Neural cell (in vitro differentiated cells): ENCODE measurements around the gene TEX13C. TPM values are rescaled to one million over a fixed set of nuclear protein-coding genes. Genes with fewer than 3 reads are reported as not detected.

Experiments
- H2AFZ ChIP-seq: fragments of 200-600, 300-800 bp; sonication (generic), shearing (Covaris generic); 2 replicates; pipeline ENCODE4 v1.6.0; 2014; ENCODE audit warnings: low read depth, mild to moderate bottlenecking, antibody characterized with exemption, low read length, moderate library complexity
- H3F3A ChIP-seq: fragments of 200-600 bp; shearing (Covaris generic); 2 replicates; pipeline ENCODE4 v1.6.1; 2016; ENCODE audit warnings: mild to moderate bottlenecking, moderate library complexity, mixed read lengths, antibody characterized with exemption, low read length; ENCODE audit not compliant: insufficient read depth, poor library complexity, severe bottlenecking
- H3K27ac ChIP-seq: fragments of 200-600, 300-800 bp; sonication (generic), shearing (Covaris generic); 2 replicates; pipeline ENCODE4 v1.5.1; 2014; ENCODE audit warnings: mild to moderate bottlenecking, low read length, moderate library complexity
- H3K27me3 ChIP-seq: fragments of 300-800, 200-600 bp; sonication (generic), shearing (Covaris generic); 2 replicates; pipeline ENCODE4 v1.6.0; 2014; ENCODE audit warnings: mild to moderate bottlenecking, low read depth, low read length, moderate library complexity; ENCODE audit not compliant: insufficient read depth
- H3K36me3 ChIP-seq: fragments of 300-800, 200-600 bp; sonication (generic), shearing (Covaris generic); 2 replicates; pipeline ENCODE4 v1.5.1; 2014; ENCODE audit warnings: mild to moderate bottlenecking, antibody characterized with exemption, low read length, moderate library complexity; ENCODE audit not compliant: insufficient read depth
- H3K4me2 ChIP-seq: fragments of 300-800, 200-600 bp; sonication (generic), shearing (Covaris generic); 2 replicates; pipeline ENCODE4 v1.6.0; 2014; ENCODE audit warnings: mild to moderate bottlenecking, low read length
- H3K4me3 ChIP-seq: fragments of 300-800, 200-600 bp; sonication (generic), shearing (Covaris generic); 2 replicates; pipeline ENCODE4 v1.5.1; 2014; ENCODE audit warnings: mild to moderate bottlenecking, low read length, moderate library complexity
- H3K79me2 ChIP-seq: fragments of 200-600 bp; shearing (Covaris generic); replicated peaks from 2 replicates; pipeline ENCODE4 v1.6.0; 2014; ENCODE audit warnings: mild to moderate bottlenecking, low read length, moderate library complexity; ENCODE audit not compliant: insufficient read depth
- H3K9ac ChIP-seq: fragments of 300-800, 200-600 bp; sonication (generic), shearing (Covaris generic); 2 replicates; pipeline ENCODE4 v1.6.1; 2016; ENCODE audit warnings: mild to moderate bottlenecking, low read length, mixed read lengths
- H3K9me2 ChIP-seq: fragments of 200-600 bp; shearing (Covaris generic); 2 replicates; pipeline ENCODE4 v1.6.1; 2016; ENCODE audit warnings: mild to moderate bottlenecking, low read length, mixed read lengths; ENCODE audit not compliant: insufficient read depth
- H3K9me3 ChIP-seq: fragments of 200-600, 300-800 bp; sonication (generic), shearing (Covaris generic); 2 replicates; pipeline ENCODE4 v1.6.1; 2016; ENCODE audit warnings: mild to moderate bottlenecking, mixed run types, low read length, moderate library complexity, mixed read lengths
- H4K20me1 ChIP-seq: fragments of 200-600 bp; shearing (Covaris generic); 2 replicates; pipeline ENCODE4 v1.6.1; 2016; ENCODE audit warnings: mild to moderate bottlenecking, mixed run types; ENCODE audit not compliant: insufficient read depth
- CTCF ChIP-seq: fragments of 450-650 bp; IDR thresholded peaks from 2 replicates; pipeline ENCODE4 v1.5.1; 2014; ENCODE audit warnings: antibody characterized with exemption, mild to moderate bottlenecking, moderate library complexity; ENCODE audit not compliant: poor library complexity, severe bottlenecking
- EP300 ChIP-seq: fragments of 450-650 bp; conservative IDR thresholded peaks from 2 replicates; pipeline ENCODE4 v1.6.1; 2014; ENCODE audit warnings: antibody characterized with exemption, mild to moderate bottlenecking, moderate library complexity; ENCODE audit not compliant: poor library complexity, severe bottlenecking
- EZH2 ChIP-seq: fragments of 200-600, 300-800 bp; shearing (Covaris generic), sonication (generic); IDR thresholded peaks from 2 replicates; pipeline ENCODE4 v1.6.1; 2014; ENCODE audit warnings: antibody characterized with exemption, low read length, borderline replicate concordance, mild to moderate bottlenecking; ENCODE audit not compliant: insufficient read depth, poor library complexity, severe bottlenecking
- MXI1 ChIP-seq: fragments of 450-650 bp; conservative IDR thresholded peaks from 2 replicates; pipeline ENCODE4 v1.6.1; 2014; ENCODE audit warnings: antibody characterized with exemption, mild to moderate bottlenecking; ENCODE audit not compliant: poor library complexity, severe bottlenecking
- POLR2AphosphoS5 ChIP-seq: IDR thresholded peaks from 2 replicates; pipeline ENCODE4 v1.6.1; 2012
- RAD21 ChIP-seq: fragments of 450-650 bp; conservative IDR thresholded peaks from 2 replicates; pipeline ENCODE4 v1.6.1; 2014; ENCODE audit warnings: antibody characterized with exemption, mild to moderate bottlenecking, moderate library complexity
- REST ChIP-seq: IDR thresholded peaks from 2 replicates; pipeline ENCODE4 v1.6.1; 2012; ENCODE audit warnings: borderline replicate concordance
- SMC3 ChIP-seq: fragments of 450-650 bp; conservative IDR thresholded peaks from 2 replicates; pipeline ENCODE4 v1.6.1; 2014; ENCODE audit warnings: antibody characterized with exemption, mild to moderate bottlenecking, moderate library complexity; ENCODE audit not compliant: poor library complexity
- TAF1 ChIP-seq: IDR thresholded peaks from 2 replicates; pipeline ENCODE4 v1.6.1; 2012; ENCODE audit warnings: low read depth
- polyA plus RNA-seq: library from polyadenylated mRNA; depleted of rRNA; stranded (reverse); fragments of >200 nt; gene quantifications from 2 replicates; pipeline ENCODE4 v1.2.3, GENCODE V29; 2014

Gene TEX13C
- polyA plus RNA-seq, 1 donor from 2014 or later = not detected

GRCh38 chrX:125298871-125299270 is 20.8 kb upstream of the TEX13C start:
- no peaks in the 10 kb centered on the region for H3F3A ChIP-seq
- no peaks in the 10 kb centered on the region for H3K9me3 ChIP-seq
- no peaks in the 10 kb centered on the region for H4K20me1 ChIP-seq
- H3K79me2 ChIP-seq = no peaks in the 10 kb centered on the region
- H3K4me2 ChIP-seq = no peak overlapping the region
- TF ChIP-seq CTCF = no peak
- TF ChIP-seq TAF1 = no peak
- no peak for TF ChIP-seq POLR2AphosphoS5
- TF ChIP-seq REST = no peak
- no peak for TF ChIP-seq MXI1
- TF ChIP-seq SMC3 = no peak
- no peak for TF ChIP-seq EP300
- TF ChIP-seq EZH2 = no peak
- TF ChIP-seq RAD21 = no peak
- H3K9me2 ChIP-seq = no peaks in the 10 kb centered on the region
- no peaks in the 10 kb centered on the region for H3K36me3 ChIP-seq
- H2AFZ ChIP-seq = no peak overlapping the region
- no peak overlapping the region for H3K4me3 ChIP-seq
- no peak overlapping the region for H3K9ac ChIP-seq
- no peaks in the 10 kb centered on the region for H3K27me3 ChIP-seq
- H3K27ac ChIP-seq = no peak overlapping the region

DNA sequence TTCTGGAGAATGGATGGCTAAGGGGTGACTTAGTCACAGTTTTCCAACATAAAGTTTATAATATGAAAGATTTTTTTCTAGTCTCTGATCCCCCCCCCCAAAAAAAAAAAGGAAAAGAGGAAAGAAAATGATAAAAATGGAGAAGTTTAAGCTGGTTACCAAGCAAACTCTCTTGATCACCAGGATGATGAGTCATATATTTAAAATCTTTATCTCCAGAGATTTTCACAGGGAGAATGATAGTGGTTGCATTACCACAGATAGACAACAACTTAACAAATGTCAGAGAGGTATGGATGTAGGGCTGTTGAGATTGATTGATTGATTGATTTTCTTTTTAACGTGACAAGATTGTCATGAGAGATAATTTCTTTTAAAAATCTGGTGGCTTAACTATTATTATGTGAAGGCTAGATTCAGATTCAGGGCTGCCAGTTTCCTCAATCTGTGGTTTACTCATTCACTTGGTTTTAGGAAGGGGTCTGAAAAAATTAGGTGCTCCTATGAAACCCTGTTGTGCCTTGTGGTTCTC is 13.3 kb upstream of the TEX13C start:
- H2AFZ ChIP-seq = no peak overlapping the region
- H3F3A ChIP-seq = no peaks in the 10 kb centered on the region
- TF ChIP-seq POLR2AphosphoS5 = no peak
- TF ChIP-seq EP300 = peak; percentile 39
- no peak for TF ChIP-seq TAF1
- TF ChIP-seq EZH2 = no peak
- TF ChIP-seq SMC3 = no peak
- no peaks in the 10 kb centered on the region for H3K79me2 ChIP-seq
- no peak overlapping the region for H3K4me2 ChIP-seq
- H3K9ac ChIP-seq = no peak overlapping the region
- H4K20me1 ChIP-seq = no peaks in the 10 kb centered on the region
- H3K27me3 ChIP-seq = no peaks in the 10 kb centered on the region
- H3K9me2 ChIP-seq = no peaks in the 10 kb centered on the region
- H3K27ac ChIP-seq = no peak overlapping the region
- H3K9me3 ChIP-seq = no peaks in the 10 kb centered on the region
- H3K36me3 ChIP-seq = no peaks in the 10 kb centered on the region
- no peak overlapping the region for H3K4me3 ChIP-seq

- Histone ChIP-seq H2AFZ (no peak overlapping the region), H3F3A (no peaks in the 10 kb centered on the region), H3K4me3 (no peak overlapping the region), H3K9me2 (no peaks in the 10 kb centered on the region), H4K20me1 (no peaks in the 10 kb centered on the region), H3K27ac (no peak overlapping the region), H3K79me2 (no peaks in the 10 kb centered on the region), H3K9ac (no peak overlapping the region), H3K27me3 (no peaks in the 10 kb centered on the region), H3K36me3 (no peaks in the 10 kb centered on the region), H3K9me3 (no peaks in the 10 kb centered on the region), H3K4me2 (no peak overlapping the region)
- TF ChIP-seq REST (no peak), MXI1 (no peak), CTCF (no peak), RAD21 (no peak), SMC3 (no peak), EZH2 (no peak), EP300 (no peak), POLR2AphosphoS5 (no peak), TAF1 (no peak)
Measured at GRCh38 chrX:125308653-125309052, 11.0 kb upstream of the TEX13C start.
